GM21737 (cell line): ENCODE data around the gene TMX4.
"Not testable (repeated sequence)": the region's sequence is repeated elsewhere in the genome, so short reads cannot be mapped to it uniquely, and the experiment has no call there.

Experiments
- ATAC-seq: cut with Tn5 transposase; IDR thresholded peaks from one replicate; pipeline ENCODE4 v1.9.1; 2021; ENCODE audit warnings: mild to moderate bottlenecking, moderate library complexity; ENCODE audit not compliant: unreplicated experiment

The TMX4 gene

GRCh38 chr20:8019246-8019997 is at the start of gene TMX4:
Gene TMX4, minus strand, starts transcription at chr20:8019761. Its CDS starts 148 bp downstream, at chr20:8019613.
- peak; percentile 86 for ATAC-seq

GRCh38 chr20:8067082-8067481 is 47.5 kb upstream of the TMX4 start:
- ATAC-seq = no peak

DNA sequence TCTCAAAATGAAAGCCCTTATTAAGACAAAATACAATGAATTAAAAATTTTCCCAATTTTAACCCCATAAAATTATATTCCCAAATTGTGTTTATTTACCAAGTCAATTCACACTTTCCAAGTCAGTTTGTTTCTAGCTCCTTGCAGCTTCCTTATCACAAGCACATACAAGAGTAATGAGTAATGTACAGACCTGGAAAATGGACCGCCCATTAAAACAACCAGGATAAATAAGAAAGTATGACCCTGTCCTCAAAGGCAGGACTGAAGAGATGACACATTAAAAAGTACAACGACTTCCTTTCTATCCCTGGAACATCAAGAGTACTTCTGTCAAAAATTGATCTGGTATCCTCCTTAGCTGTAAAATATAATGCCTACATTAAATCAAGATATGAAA is 47.1 kb upstream of the TMX4 start:
- no peak for ATAC-seq

GRCh38 chr20:8065691-8066090 is 46.1 kb upstream of the TMX4 start:
- no peak for ATAC-seq

- ATAC-seq = no peak
Observed at GRCh38 chr20:8062756-8063155, 43.2 kb upstream of the TMX4 start.

- no peak for ATAC-seq
Observed at GRCh38 chr20:8061861-8062518, 42.4 kb upstream of the TMX4 start.

GRCh38 chr20:8060977-8061376 is 41.4 kb upstream of the TMX4 start:
- ATAC-seq = no peak

DNA sequence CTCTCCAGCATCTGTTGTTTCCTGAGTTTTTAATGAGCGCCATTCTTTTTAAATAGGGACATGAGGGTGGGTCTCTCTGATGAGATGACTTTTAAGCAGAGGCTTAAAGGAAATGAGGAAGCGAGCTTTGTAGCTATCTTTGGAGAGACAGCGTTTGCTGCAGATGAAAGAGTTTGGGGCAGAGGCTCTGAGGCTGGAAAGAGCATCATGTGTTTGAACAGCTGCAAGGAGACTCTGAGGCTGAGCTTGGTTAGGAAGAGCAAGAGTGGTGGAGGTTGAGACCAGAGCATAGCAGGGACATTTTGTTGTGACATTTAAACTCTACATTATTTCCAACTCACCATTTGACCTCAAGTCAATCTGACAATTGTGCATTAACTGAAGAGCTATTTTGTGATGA is 38.3 kb upstream of the TMX4 start:
- no peak for ATAC-seq

DNA sequence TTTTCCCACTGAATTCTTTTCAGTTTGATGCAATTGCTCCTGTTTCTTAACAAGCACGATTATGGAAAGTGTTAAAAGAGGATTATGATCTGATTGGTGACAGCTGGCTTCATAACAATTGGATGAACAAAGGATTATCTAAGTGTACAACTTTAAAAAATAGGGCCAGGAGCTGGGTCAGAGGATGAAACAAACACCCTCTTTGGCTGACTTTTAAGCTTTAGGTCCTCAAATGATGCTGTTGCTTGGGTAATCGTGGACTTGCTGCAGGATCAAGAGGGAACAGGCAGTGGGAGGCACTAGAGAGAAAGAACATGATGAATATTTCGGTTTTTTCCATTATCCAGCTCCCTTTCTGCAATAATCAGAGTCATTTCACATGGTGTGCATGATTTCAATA is 35.5 kb upstream of the TMX4 start:
- ATAC-seq = no peak

DNA sequence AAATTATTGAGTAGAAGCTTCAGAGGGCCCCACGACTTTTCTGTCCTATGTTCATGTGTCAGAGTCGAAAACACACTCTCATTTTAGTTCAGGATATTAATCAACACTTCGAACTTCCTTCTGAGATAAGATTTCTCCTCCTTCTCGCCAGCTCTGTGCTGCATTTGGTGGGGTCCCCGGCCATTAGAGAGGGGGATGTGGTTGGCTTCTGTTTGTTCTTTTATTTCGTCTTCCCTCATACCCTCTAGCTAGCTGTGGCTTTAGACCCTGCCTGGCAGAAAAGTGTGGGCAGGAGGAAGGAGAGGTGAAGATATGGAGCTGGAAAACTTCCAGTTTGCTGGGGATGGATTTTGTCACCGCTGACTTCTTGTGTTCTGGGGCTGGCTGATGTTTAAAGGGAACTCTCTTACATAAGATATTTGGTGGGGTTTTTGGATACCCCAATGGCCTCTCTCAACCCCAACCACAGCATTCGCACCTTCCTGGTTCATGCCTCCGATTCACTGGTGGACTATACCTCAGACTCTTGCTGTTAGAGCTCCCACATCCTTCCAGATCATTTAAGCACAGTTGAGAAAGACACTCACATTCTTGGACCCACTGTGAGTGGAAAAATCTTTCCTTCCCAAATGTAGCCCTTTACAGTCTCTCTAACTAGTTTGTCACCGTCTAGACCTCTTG is 30.7 kb upstream of the TMX4 start:
- no peak for ATAC-seq

DNA sequence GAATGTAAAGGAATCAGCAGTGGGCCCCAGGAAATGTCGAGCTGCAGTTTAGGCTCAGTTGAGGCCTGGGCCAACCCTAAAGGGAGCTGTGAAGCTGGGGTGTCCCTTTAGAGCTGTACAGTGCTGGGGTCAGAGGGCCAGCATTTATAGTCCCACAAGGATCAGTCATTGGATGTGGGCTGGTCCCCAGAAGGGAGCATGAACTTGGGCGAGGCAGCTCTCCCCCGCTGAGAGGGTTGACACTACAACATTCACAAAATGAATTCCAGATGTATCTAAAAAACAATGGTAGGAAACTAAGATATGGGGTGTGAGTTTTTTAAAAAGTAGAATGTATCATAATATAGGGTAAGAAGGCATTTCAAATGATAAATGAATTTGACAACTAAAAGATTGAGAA is 29.7 kb upstream of the TMX4 start:
- ATAC-seq = no peak

DNA sequence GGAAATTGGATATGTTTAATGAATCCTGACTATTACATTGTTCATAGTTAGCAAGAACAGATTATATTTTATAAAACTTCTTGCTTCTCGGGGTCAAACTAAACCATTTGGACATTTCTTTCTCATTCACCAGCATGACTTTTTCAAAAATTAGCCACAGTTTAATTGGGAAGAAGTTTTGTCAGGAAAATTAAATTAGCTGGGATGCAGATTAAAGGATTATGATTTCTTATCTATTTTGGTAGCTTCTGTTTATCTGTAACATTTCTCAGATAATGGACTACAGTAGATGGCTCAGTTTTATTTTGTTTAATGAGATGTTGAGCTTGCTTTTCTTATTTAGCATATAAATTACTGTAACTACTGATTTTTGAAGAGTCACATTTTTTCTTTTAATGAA is 26.4 kb upstream of the TMX4 start:
- ATAC-seq = no peak

DNA sequence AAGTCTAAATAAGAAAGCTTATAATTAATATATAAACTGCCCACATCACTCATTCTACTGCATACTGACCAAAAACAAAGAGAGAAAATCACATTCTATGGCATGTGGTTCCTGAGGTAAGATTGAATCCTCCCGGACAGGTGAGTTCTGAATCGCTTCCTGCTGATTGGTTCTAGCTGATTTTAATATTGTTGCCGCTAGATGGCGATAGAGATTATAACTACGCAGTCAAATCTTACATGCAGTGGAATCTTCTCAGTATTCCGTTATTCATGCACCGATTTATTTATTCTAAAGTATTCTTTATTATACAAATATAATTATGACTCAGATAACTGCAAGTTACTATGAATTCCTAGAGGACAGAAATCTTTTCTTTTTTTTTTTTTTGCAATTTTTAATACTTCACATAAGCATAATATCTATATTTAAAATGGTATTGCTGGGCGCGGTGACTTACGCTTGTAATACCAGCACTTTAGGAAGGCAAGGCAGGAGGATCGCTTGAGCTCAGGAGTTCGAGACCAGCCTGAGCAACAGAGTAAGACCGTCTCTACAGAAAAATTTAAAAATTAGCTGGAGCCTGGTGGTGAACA is 24.2 kb upstream of the TMX4 start:
- no peak for ATAC-seq

- ATAC-seq = no peak
Observed at GRCh38 chr20:8039042-8039441, 19.5 kb upstream of the TMX4 start.

GRCh38 chr20:8036771-8037170 is 17.2 kb upstream of the TMX4 start:
- ATAC-seq = no peak

DNA sequence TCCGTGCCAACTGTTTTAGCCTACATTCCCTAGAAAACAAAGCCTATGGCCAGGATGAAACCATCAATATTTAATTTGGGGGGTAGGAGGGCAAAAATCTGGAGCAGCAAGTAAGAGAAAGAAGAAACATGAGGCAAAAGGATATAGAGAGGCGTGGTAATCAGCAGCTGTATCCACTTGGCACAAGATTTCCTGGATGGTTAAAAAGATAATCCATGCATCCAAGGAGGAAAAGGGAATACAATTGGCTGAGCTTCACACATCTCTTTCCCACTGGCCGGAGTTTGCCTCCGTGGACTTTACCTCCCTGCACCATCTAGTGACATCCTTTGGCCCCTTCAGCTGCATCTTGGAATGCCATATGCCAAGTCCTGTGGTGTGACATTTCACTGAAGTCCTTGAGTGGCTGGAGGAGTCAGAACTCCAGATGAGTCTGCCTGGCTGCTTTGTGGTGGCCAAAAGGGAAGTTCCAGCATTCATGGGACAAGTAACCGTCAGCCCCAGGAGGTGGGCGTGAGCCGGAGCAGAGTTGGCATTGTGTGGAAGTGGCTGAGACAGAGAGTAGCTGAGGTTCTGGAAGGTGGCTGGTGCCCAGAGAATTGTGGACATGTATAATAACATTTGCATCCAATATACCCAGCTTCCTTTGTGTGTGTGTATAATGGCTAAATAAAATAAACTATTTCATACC is 13.7 kb upstream of the TMX4 start:
- ATAC-seq = no peak

GRCh38 chr20:8032499-8032898 is 12.9 kb upstream of the TMX4 start:
- ATAC-seq = no peak

DNA sequence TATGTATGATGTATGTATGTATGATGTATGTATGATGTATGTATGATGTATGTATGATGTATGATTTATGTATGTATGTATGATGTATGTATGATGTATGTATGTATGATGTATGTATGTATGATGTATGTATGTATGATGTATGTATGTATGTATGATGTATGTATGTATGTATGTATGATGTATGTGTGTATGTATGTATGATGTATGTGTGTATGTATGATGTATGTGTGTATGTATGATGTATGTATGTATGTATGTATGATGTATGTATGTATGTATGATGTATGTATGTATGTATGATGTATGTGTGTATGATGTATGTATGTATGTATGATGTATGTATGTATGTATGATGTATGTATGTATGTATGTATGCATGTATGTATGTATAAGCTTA is 12.0 kb upstream of the TMX4 start:
- ATAC-seq = not testable (repeated sequence)

GRCh38 chr20:8021541-8022269 is 2.1 kb upstream of the TMX4 start:
- no peak for ATAC-seq

DNA sequence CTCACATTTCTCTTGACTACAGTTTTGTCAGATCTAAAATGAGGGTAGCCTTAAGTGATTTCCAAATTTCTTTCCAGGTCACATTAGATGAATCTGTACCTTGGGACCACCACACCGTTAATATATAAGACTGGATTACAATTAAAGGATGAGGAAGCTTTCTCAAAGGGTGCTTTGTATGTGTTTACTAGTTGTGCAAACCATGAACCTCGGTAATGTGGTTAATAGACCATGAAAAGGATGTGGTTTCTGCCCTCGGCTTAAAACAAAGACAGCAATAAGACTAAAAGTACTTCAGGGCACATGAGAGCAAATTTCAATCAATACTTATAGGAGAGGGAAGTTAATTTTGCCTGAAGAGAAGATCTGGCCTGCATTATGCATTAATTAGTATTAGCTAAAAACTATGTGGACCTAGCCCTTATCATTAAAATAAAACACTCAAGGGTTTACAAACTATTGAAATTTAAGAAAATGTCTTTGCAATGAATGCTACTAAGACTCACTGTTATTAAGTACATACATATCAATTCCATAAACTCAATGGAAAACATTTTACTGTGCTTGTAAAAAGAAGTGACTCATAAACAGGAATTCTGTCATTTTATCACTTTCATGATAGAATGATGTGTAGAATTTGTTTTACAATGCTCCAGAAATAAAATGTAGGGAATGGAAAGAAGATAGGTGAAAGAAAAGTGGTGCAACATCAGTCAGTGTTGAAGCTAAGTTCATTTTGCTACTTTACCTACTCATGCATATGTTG is 936 bp upstream of the TMX4 start:
- ATAC-seq = peak; percentile 40
